CD4-positive, alpha-beta T cell (primary cell): Measurements from ENCODE around the gene SAT1. TPM values are rescaled to one million over a fixed set of nuclear protein-coding genes. Genes with fewer than 3 reads are reported as not detected.

Experiments
- ATAC-seq: fragments of 200-7000 bp; cut with Tn5 transposase; one replicate; pipeline ENCODE4 v1.10.0; 2022; ENCODE audit warnings: mild to moderate bottlenecking; ENCODE audit not compliant: poor library complexity
- CTCF ChIA-PET: fragments of 350-600 bp; sonication (Branson Sonifier 250); formaldehyde crosslinking; loops from one replicate; lab custom pipeline; 2021; ENCODE audit warnings: antibody characterized with exemption, inconsistent platforms; lab: Charles Lee
- POLR2A ChIA-PET: fragments of 350-600 bp; sonication (Branson Sonifier 250); formaldehyde crosslinking; loops from one replicate; lab custom pipeline; 2021; ENCODE audit warnings: antibody characterized with exemption, inconsistent platforms; lab: Charles Lee
- DNase-seq, 14 experiments: peaks; one replicate each; pipeline ENCODE4 v3.0.0-alpha.2; 2013 to 2020; ENCODE audit warnings: mixed read lengths in 2 of 14
- H3K27ac ChIP-seq, 2 donors: one replicate each; pipeline versions ENCODE4 v1.5.1 to v1.7.0; 2013; ENCODE audit warnings: low read length in 2 of 2, low read depth in 1 of 2, mild to moderate bottlenecking in 1 of 2
- H3K27me3 ChIP-seq, 2 experiments: 1 replicate in 1 of 2; 2 replicates in 1 of 2; pipeline versions ENCODE4 v1.6.1 to v1.7.0; 2013; ENCODE audit warnings: low read length in 2 of 2, control low read depth in 1 of 2, mild to moderate bottlenecking in 1 of 2, moderate library complexity in 1 of 2; ENCODE audit not compliant: insufficient read depth in 2 of 2, control insufficient read depth in 1 of 2
- H3K36me3 ChIP-seq: one replicate; pipeline ENCODE4 v1.6.1; 2013; ENCODE audit warnings: low read length, control low read depth; ENCODE audit not compliant: insufficient read depth
- H3K4me1 ChIP-seq: one replicate; pipeline ENCODE4 v1.6.1; 2013; ENCODE audit warnings: low read length, control low read depth; ENCODE audit not compliant: insufficient read depth
- H3K4me3 ChIP-seq: one replicate; pipeline ENCODE4 v1.5.1; 2013; ENCODE audit warnings: mild to moderate bottlenecking, low read length, moderate library complexity
- H3K9me3 ChIP-seq, 2 experiments: 1 replicate in 1 of 2; 2 replicates in 1 of 2; pipeline versions ENCODE4 v1.6.1 to v1.7.0; 2013; ENCODE audit warnings: low read length in 2 of 2, mild to moderate bottlenecking in 2 of 2, control low read depth in 1 of 2, moderate library complexity in 1 of 2; ENCODE audit not compliant: control insufficient read depth in 1 of 2, insufficient read depth in 1 of 2
- H3K27ac Mint-ChIP-seq: one replicate; pipeline ENCODE4 v1.8.0; 2020; ENCODE audit warnings: mixed read lengths
- H3K27me3 Mint-ChIP-seq: one replicate; pipeline ENCODE4 v1.8.0; 2021; ENCODE audit warnings: mixed read lengths
- H3K36me3 Mint-ChIP-seq: one replicate; pipeline ENCODE4 v1.8.0; 2021; ENCODE audit warnings: low read depth, mixed read lengths
- H3K4me1 Mint-ChIP-seq: one replicate; pipeline ENCODE4 v1.8.0; 2021; ENCODE audit warnings: low read depth, mixed read lengths
- H3K4me3 Mint-ChIP-seq: one replicate; pipeline ENCODE4 v1.8.0; 2020; ENCODE audit warnings: mild to moderate bottlenecking, mixed read lengths
- H3K9me3 Mint-ChIP-seq: one replicate; pipeline ENCODE4 v1.8.0; 2020; ENCODE audit warnings: mixed read lengths
- CTCF ChIP-seq: fragments of 200-600 bp; IDR thresholded peaks from one replicate; pipeline ENCODE4 v1.8.0; 2022; ENCODE audit warnings: antibody characterized with exemption, mild to moderate bottlenecking
- intact Hi-C, 2 experiments: fragments of 100-400 bp; cut with DNase I in 1 of 2; cut with micrococcal nuclease in 1 of 2; formaldehyde crosslinking; loops; one replicate each; pipeline versions ENCODE4 v1.15.1 to v1.9.0; 2023 to 2025; cut with DNase I, micrococcal nuclease
- total RNA-seq, 174 experiments: library from RNA in 2 of 174; stranded (reverse) in 2 of 174; gene quantifications; one replicate each; pipeline ENCODE4 v1.2.3 and lab custom pipeline; 2021 to 2026

The SAT1 gene
- total RNA-seq, 2 experiments from 2014 or later: 305 to 312 TPM

- no peaks in the 10 kb centered on the region for H3K27me3 ChIP-seq
Observed at GRCh38 chrX:23802431-23802830, 19.5 kb downstream of the SAT1 start.

GRCh38 chrX:23803931-23804381 lies 21.0 kb downstream of the SAT1 start:
- Mint-ChIP-seq H3K27me3 (no peaks in the 10 kb centered on the region), H3K9me3 (no peaks in the 10 kb centered on the region), H3K4me3 (no peak overlapping the region), H3K27ac (no peak overlapping the region), H3K36me3 (no peaks in the 10 kb centered on the region), H3K4me1 (no peaks in the 10 kb centered on the region)
- ATAC-seq (no peak), DNase-seq (no peak)
- H3K9me3 ChIP-seq: no peaks in the 10 kb centered on the region
- CTCF ChIA-PET: no interaction called here
- intact Hi-C loops: no loop called here
- no peak overlapping the region for H3K4me3 ChIP-seq
- no peaks in the 10 kb centered on the region for H3K27me3 ChIP-seq
- POLR2A ChIA-PET: no interaction called here
- no peak overlapping the region for H3K27ac ChIP-seq
- TF ChIP-seq CTCF: no peak
- no peaks in the 10 kb centered on the region for H3K36me3 ChIP-seq
- no peaks in the 10 kb centered on the region for H3K4me1 ChIP-seq

More at GRCh38 chrX:23802431-23802830, 19.5 kb downstream of the SAT1 start:
- H3K4me1 ChIP-seq: no peaks in the 10 kb centered on the region
- ATAC-seq: no peak
- no peaks in the 10 kb centered on the region for H3K36me3 ChIP-seq
- no peak overlapping the region for H3K4me3 ChIP-seq
- DNase-seq: no peak
- intact Hi-C loops: no loop called here
- Mint-ChIP-seq H3K36me3 (no peaks in the 10 kb centered on the region), H3K4me3 (no peak overlapping the region), H3K4me1 (no peaks in the 10 kb centered on the region), H3K9me3 (no peaks in the 10 kb centered on the region), H3K27ac (no peak overlapping the region), H3K27me3 (no peaks in the 10 kb centered on the region)
- no peak overlapping the region for H3K27ac ChIP-seq
- no peaks in the 10 kb centered on the region for H3K9me3 ChIP-seq
- POLR2A ChIA-PET: no interaction called here
- CTCF ChIA-PET: no interaction called here
- TF ChIP-seq CTCF: no peak

- TF ChIP-seq CTCF: no peak
- Mint-ChIP-seq H3K4me1 (no peaks in the 10 kb centered on the region), H3K4me3 (no peak overlapping the region), H3K27ac (no peak overlapping the region), H3K9me3 (no peaks in the 10 kb centered on the region), H3K27me3 (no peaks in the 10 kb centered on the region), H3K36me3 (no peaks in the 10 kb centered on the region)
- intact Hi-C loops: no loop called here
- POLR2A ChIA-PET: no interaction called here
- no peak overlapping the region for H3K4me3 ChIP-seq
- DNase-seq (no peak), ATAC-seq (no peak)
- no peaks in the 10 kb centered on the region for H3K4me1 ChIP-seq
- H3K9me3 ChIP-seq: no peaks in the 10 kb centered on the region
- no peak overlapping the region for H3K27ac ChIP-seq
- no peaks in the 10 kb centered on the region for H3K36me3 ChIP-seq
- H3K27me3 ChIP-seq: no peaks in the 10 kb centered on the region
- CTCF ChIA-PET: no interaction called here
Observed at GRCh38 chrX:23804578-23804977, 21.6 kb downstream of the SAT1 start.
